Measurements from ENCODE around the gene TMEM250. TPM values are rescaled to one million over a fixed set of nuclear protein-coding genes. Genes with fewer than 3 reads are reported as not detected.

The TMEM250 gene
- total RNA-seq, 4 donors from 2014 or later, result 23.8 to 31.1 (median 28.4) TPM

GRCh38 chr9:136147038-136147889, 28.6 kb upstream of the TMEM250 start:
- DNase-seq (ENCODE audit: low spot score), result no peak
- TF ChIP-seq, protein P1, sequence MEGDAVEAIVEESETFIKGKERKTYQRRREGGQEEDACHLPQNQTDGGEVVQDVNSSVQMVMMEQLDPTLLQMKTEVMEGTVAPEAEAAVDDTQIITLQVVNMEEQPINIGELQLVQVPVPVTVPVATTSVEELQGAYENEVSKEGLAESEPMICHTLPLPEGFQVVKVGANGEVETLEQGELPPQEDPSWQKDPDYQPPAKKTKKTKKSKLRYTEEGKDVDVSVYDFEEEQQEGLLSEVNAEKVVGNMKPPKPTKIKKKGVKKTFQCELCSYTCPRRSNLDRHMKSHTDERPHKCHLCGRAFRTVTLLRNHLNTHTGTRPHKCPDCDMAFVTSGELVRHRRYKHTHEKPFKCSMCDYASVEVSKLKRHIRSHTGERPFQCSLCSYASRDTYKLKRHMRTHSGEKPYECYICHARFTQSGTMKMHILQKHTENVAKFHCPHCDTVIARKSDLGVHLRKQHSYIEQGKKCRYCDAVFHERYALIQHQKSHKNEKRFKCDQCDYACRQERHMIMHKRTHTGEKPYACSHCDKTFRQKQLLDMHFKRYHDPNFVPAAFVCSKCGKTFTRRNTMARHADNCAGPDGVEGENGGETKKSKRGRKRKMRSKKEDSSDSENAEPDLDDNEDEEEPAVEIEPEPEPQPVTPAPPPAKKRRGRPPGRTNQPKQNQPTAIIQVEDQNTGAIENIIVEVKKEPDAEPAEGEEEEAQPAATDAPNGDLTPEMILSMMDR (IDR thresholded peaks at IDR 0.05), result no peak
- no peak for ATAC-seq (ENCODE audit: low FRiP score)

GRCh38 chr9:136146126-136147037, 27.7 kb upstream of the TMEM250 start:
- no peak for ATAC-seq (ENCODE audit: low FRiP score)
- TF ChIP-seq, protein P1 (IDR thresholded peaks at IDR 0.05), result no peak

DNA sequence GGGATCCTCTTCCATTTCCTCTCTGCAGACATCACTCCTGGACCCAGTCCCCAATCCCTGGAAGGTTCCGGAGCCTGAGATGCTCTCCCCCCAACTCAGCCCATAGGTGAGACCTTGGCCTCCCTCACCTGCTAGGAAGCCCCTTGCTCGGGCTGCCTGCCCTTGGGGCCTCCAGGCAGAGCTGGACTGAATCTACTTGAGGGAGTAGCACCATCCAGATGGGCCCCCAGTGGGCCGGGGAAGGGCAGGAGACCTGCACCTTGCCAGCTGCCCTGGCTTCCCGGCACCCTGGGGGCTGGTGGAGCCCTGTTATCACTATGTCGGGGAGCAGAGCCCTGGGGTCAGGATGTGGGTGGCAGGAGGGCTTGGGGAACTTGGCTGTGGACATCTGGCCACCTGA, 26.9 kb upstream of the TMEM250 start:
- DNase-seq (ENCODE audit: low spot score), result no peak
- TF ChIP-seq, protein P1 (IDR thresholded peaks at IDR 0.05), result no peak
- ATAC-seq (ENCODE audit: low FRiP score), result no peak

More at GRCh38 chr9:136146126-136147037, 27.7 kb upstream of the TMEM250 start:
- no peak for DNase-seq (ENCODE audit: low spot score)

DNA sequence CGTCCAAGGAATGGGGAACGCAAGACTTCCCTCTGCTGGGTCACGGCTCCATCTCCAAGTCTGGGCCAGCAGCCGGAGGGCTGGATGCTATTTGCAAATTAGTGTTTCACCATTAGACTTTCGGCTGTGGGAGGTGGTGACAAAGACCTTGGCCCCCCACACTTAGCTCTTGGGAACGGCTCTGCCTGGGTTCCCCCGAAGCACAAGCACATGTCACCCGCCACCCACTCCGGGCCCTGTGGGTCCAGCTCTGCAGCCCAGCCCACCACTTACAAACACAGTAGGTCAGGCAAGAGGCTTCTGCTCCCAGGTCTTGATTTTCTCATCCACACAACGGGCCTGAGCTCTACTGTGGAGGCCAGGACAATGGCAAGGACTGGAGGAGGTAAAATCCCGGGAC, 25.8 kb upstream of the TMEM250 start:
- TF ChIP-seq, protein P1 (IDR thresholded peaks at IDR 0.05), result no peak
- DNase-seq (ENCODE audit: low spot score) (no peak), ATAC-seq (ENCODE audit: low FRiP score) (no peak)

DNA sequence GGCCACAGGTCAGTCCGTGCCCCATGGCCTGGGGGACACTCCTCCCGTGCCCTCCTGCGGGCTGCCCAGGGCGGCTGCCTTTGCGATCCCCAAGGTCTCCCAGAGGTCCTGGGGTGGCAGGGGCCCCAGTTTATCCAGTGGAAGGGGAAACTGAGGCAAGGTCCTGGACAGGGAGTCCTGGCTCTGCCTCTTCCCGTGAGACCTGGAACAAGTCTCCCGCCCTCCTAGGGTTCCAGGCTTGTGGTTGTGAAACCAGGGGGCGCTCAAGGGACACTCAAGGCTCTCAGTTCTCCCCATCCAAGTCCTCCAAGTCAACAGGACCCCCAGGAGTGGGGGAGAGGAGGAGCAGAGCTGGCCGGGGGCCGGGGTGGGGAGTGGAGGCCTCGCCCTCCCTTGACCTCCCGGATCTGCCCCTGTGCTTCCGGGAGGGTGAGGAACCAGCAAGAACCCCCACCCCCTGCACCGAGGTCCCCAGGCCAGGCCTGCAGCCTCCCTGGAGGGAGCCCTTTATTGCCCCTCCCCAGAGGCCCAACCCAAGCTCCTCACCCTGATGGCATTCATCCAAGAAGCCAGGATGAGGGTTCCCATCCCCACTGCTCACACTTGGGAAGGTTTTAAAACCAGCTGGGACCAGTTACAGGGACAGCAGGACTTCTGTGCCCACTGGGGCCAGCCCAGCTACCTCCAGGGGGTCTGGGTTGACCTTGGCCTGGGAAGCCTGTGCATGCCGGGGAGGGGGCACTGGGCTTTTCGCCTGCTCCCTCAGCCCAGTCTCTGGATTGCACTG, 24.7 kb upstream of the TMEM250 start:
- ATAC-seq (ENCODE audit: low FRiP score), result no peak
- TF ChIP-seq, protein P1 (IDR thresholded peaks at IDR 0.05), result no peak
- no peak for DNase-seq (ENCODE audit: low spot score)

GRCh38 chr9:136142859-136143214, 24.2 kb upstream of the TMEM250 start:
- DNase-seq (ENCODE audit: low spot score), result no peak
- ATAC-seq (ENCODE audit: low FRiP score), result no peak
- TF ChIP-seq, protein P1 (IDR thresholded peaks at IDR 0.05), result no peak

Measured in omental fat pad (tissue), 4 donors.